ENCODE results near the gene IPO13. TPM values are rescaled to one million over a fixed set of nuclear protein-coding genes. Genes with fewer than 3 reads are reported as not detected.

IPO13 gene
- total RNA-seq, 1 donor = 20.8 TPM

DNA sequence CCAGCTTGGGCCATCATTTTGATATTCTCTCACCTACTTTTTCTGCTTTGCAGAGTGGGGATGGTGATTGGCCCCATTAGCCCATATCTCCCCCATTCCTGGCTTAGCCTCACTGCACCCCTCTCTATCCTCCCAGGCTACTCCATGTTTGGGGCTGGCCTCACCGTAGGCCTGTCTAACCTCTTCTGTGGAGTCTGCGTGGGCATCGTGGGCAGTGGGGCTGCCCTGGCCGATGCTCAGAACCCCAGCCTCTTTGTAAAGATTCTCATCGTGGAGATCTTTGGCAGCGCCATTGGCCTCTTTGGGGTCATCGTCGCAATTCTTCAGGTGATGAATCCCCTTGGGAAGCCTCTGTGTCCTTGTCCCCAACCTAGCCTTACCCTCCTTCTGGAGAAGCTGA is 30.1 kb downstream of the IPO13 start:
- no peak for DNase-seq (ENCODE audit: low read depth)
- TF ChIP-seq, protein P1, sequence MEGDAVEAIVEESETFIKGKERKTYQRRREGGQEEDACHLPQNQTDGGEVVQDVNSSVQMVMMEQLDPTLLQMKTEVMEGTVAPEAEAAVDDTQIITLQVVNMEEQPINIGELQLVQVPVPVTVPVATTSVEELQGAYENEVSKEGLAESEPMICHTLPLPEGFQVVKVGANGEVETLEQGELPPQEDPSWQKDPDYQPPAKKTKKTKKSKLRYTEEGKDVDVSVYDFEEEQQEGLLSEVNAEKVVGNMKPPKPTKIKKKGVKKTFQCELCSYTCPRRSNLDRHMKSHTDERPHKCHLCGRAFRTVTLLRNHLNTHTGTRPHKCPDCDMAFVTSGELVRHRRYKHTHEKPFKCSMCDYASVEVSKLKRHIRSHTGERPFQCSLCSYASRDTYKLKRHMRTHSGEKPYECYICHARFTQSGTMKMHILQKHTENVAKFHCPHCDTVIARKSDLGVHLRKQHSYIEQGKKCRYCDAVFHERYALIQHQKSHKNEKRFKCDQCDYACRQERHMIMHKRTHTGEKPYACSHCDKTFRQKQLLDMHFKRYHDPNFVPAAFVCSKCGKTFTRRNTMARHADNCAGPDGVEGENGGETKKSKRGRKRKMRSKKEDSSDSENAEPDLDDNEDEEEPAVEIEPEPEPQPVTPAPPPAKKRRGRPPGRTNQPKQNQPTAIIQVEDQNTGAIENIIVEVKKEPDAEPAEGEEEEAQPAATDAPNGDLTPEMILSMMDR (IDR thresholded peaks at IDR 0.05; ENCODE audit: insufficient read depth, low read length) = no peak
- H3K4me3 ChIP-seq (ENCODE audit: low read depth, low read length) = peak overlapping the region; percentile 93

DNA sequence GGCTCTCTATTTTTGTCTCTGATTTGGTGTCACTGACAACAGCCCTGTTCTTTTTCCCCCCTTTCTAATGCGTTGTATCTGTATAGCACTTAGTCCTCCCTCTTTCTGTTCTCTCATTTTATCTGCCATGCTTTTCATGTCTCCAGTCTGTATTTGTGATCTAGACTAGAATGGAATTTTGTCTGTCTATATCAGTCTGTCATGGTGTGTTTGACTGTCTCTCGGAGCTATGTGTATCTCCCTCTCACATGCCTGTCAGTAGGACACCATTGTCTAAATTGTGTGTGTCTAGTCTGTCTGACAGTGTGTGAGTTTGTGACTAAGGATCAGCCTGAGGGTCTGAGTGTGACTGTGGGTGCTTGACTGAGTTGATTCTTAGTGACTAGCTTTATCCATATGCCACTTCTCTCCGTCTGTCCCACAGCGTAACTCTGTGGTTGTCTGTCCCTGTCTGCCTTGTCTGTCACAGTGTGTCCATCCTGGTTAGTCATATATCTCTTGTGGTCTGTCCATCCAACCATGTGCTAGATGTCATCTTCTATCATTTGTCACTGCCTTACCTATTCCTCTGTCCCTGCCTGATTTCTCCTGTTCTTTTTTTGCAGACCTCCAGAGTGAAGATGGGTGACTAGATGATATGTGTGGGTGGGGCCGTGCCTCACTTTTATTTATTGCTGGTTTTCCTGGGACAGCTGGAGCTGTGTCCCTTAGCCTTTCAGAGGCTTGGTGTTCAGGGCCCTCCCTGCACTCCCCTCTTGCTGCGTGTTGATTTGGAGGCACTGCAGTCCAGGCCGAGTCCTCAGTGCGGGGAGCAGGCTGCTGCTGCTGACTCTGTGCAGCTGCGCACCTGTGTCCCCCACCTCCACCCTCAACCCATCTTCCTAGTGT is 30.9 kb downstream of the IPO13 start:
- DNase-seq (ENCODE audit: low read depth) = no peak
- peak overlapping the region; percentile 74 for H3K4me3 ChIP-seq (ENCODE audit: low read depth, low read length)
- TF ChIP-seq, protein P1 (IDR thresholded peaks at IDR 0.05; ENCODE audit: insufficient read depth, low read length) = no peak

DNA sequence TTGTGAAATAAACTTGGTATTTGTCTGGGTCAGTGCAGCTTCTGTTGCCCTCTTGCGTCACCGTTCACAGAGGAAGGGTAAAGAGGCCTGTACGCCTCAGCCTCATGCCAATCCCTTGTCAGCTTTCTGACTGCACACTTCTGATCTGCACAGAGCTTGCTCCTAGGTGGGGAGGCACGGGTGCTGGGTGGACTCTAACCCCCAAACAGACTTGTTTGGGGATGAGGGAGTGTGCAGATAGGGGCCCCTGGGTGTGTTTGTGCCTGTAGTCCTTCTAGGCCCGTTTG is 31.5 kb downstream of the IPO13 start:
- no peak for DNase-seq (ENCODE audit: low read depth)
- TF ChIP-seq, protein P1 (IDR thresholded peaks at IDR 0.05; ENCODE audit: insufficient read depth, low read length) = no peak
- peak overlapping the region; percentile 74 for H3K4me3 ChIP-seq (ENCODE audit: low read depth, low read length)

DNA sequence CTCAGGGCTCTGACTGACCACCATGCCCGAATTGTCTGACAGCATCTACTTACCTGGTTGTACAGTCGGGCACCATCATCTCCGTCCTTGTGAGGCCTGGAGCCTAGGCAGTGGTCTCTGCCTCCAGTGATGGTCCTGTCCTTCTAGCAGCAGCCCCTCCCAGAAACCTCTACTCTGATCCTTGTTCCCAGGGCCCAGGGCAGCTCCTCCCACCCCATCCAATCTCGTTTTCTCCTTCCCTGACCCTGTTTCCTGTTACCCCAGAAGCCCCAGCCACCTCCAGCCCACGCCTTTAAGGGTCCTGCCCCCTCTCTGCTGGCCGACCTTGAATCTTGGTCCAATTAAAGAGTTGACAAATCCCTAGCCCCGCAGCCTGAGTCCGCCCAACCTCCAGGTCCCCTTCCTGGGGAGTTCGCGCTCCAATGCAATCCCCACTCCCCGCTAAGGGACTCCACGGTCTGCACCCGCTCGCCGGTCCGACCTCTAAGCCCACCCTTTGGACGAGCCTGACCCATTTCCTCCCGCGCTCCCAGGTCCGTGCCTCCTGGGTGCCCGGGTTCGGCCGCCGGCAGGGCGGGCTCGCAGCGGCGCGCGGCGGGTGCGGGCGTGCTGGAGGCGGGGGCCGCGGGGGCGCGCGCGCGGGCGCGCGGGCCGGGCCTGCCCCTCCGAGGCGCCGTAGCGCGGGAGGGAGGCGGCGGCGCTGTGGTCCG is 32.0 kb downstream of the IPO13 start, which contains the start of gene B4GALT2:
Gene B4GALT2, plus strand, starts transcription at position 660 of the 710 bp plus-strand sequence. CDS start 1,951 bp downstream, outside the sequence.
- H3K4me3 ChIP-seq (ENCODE audit: low read depth, low read length) = peak within 1 kb of the TSS; percentile 74
- DNase-seq (ENCODE audit: low read depth) = no peak
- TF ChIP-seq, protein P1 (IDR thresholded peaks at IDR 0.05; ENCODE audit: insufficient read depth, low read length) = no peak

DNA sequence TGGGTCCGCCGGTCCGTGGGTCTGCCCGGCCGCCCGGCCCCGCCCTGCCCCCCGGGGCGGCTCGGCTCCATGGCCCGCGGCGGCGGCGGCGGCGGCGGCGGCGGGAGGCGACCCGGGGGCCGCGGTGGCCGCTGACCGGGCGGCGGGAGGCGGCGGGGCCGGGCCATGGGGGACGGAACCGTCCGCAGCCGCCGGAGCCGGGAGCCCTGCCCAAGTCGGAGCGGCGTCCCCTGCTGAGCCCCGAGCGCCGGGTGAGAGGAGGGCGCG is 32.4 kb downstream of the IPO13 start:
- TF ChIP-seq, protein P1 (IDR thresholded peaks at IDR 0.05; ENCODE audit: insufficient read depth, low read length) = no peak
- H3K4me3 ChIP-seq (ENCODE audit: low read depth, low read length) = peak overlapping the region; percentile 74
- DNase-seq (ENCODE audit: low read depth) = no peak

DNA sequence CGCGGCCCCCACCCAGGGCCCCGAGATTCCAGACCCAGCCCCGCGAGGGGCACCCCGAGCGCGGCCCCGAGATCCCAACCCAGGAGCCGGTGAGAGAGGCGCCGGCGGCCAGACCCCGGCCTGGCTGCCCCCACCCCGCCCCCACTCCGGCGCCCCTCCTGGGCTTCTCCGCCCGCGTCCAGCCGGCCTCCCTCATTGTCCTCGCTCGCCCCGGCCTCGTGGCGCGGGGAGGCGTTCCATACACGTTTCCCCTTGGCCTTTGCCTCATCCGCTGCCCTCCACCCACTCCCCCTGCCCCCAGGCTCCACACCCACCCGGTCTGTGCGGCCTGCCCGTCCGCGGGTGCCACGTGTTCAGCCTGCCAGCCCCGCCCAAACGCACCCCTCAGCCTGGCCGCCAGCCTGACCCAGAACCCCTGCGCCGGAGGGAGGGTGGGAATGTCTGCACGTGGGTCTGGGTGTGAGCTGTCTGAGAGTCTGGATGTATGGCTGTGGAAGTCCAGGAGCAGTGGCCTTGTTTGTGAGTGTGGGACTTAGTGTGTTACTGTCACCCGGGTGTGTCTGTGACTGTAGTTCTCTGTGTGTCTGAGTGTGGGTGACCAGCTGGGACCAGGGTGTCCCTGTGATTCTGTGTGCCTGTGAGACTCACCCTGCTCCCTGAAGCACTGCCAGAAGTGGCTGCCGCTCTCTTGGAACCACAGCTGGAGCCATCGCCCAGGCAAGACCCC is 32.9 kb downstream of the IPO13 start:
- TF ChIP-seq, protein P1 (IDR thresholded peaks at IDR 0.05; ENCODE audit: insufficient read depth, low read length) = no peak
- peak; percentile 52 for DNase-seq (ENCODE audit: low read depth)
- peak overlapping the region; percentile 74 for H3K4me3 ChIP-seq (ENCODE audit: low read depth, low read length)
